Glomerular endothelial cell (primary cell): Measurements from ENCODE around the gene FGF11. TPM values are rescaled to one million over a fixed set of nuclear protein-coding genes. Genes with fewer than 3 reads are reported as not detected.
"Not testable (repeated sequence)": the region's sequence is repeated elsewhere in the genome, so short reads cannot be mapped to it uniquely, and the experiment has no call there.

Source experiments
- DNase-seq: peaks from one replicate; pipeline ENCODE4 v3.0.0-alpha.2; 2011; ENCODE audit warnings: low read depth, low spot score; ENCODE audit errors: extremely low read depth
- total RNA-seq: library from RNA; depleted of rRNA; stranded (reverse); fragments of >200 nt; gene quantifications from 2 replicates; pipeline ENCODE4 v1.2.3, GENCODE V29; 2015

The FGF11 gene
- total RNA-seq, 1 donor from 2014 or later = 0.88 TPM

DNA sequence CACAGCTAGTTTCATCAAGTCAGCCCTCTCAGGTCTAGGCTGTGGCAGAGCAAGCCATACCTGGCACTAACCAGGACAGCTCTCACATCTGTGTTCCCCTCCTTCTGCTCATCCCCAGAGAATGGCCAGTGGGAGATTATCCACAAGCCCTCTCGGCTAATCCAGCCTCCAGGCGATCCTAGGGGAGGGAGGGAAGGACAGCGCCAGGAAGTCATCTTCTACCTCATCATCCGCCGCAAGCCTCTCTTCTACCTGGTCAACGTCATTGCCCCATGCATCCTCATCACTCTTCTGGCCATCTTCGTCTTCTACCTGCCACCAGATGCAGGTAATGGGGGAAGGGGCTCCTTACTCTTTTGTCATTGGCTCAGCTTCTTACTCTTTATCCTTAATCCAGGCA lies 9.1 kb downstream of the FGF11 start:
- no peak for DNase-seq

DNA sequence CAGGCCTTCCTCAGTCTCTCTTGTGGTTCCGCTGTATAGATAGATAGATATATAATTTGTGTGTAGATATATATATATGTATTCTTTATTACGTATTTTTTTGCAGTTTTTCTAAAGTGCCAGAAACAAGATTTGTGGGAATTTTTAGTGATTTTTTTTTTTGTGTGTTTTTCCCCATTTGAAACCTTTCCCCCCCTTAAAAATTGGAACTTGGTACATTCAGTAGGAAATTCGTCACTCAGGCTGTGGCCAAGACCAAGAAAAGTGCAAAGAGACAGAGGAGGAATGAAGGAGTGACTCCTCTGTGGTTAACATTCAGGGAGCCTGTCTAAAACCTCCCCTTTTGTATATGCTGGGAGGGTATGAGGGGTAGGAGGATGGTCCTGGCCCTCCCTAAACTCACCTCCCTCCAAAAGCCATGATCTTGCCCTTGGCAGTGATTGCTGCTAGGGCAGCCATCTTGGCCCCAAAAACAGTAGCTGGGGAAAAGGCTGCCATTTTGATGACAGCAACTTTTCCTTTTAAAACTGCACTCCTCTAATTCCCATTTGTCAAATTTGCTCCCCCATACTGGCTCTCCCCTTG lies 20.7 kb downstream of the FGF11 start:
- no peak for DNase-seq

DNA sequence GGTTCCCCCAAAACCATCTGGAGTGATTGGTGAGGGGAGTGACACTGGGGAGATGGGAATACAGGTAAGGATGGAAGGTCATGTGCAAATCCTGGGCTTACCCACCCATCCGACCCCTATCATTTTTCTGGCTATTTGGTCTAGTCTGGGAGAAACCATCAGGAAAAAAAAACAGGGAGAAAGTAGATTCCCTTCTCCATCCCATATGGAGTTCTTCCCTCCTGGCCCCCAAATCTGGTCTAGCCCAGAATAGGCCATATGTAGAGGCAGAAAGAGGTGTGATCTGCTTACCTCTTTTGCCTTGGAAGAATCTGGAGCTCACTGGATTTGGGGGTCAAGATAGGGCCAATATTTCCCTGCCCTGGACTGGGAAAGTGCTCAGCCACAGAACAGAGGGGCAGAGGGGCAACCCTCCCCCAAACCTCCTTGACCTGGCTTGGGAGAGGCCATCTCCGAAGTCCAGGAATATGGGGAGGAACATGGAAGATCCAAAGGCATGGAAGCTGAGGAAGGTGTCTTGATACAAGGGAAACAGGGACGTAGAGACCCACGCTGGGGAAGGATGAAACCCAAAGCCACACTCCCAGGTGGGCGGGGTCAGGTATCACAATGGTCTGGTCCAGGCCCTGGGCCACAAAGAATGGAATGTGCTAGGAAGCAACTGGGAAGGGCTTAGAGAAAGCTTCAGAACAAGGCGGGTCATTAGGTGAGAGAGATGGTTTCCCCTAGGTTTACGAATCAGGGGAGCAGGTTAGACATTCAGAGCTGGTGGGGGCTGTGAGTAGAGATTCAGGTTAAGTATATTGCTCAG lies 21.7 kb downstream of the FGF11 start:
- DNase-seq = no peak

DNA sequence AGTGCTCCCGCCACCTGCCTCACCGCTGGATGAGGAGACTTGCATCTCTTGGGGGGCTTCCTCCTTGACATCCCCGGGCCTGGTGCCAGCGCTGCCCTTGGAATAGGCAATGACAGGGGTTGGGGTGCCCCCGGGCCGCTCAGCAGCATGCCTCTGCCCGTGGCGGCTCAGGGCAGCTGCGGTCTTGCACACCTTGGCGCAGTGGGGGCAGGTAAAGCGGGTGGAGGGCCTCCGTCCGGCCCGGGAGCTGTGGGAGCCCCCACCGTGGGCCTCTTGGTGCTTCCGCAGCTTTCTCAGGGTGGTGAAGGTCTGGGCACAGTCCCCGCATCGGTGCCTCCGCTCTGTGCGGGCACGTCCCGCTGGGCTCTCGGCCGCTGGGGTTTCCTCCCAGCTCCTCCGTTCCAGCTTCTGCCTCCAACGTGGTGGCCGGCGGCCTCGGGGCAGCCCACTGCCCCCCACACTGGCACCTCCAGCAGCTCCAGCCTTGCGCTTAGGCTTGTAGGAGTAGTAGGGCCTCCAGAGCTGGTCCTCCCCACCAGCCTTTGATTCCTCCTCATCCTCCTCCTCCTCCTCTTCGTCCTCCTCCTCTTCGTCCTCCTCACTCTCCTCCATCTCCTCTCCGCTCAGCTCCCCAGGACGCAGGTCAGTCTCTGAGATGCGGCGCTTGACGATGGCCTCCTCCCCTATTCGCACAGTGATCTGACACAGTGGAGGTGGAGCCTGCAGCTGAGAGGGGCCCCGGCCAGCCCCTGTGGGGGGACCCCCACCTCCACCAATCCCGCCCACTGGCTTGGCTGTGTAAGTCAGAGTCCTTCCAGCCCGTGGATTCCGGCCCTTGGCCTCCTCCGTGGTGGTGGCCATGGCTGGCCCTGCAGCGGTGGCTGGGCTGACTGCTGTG lies 23.4 kb downstream of the FGF11 start:
- DNase-seq = no peak

GRCh38 chr17:7463372-7463846 lies 24.1 kb downstream of the FGF11 start:
- no peak for DNase-seq

GRCh38 chr17:7464081-7464480 lies 24.8 kb downstream of the FGF11 start:
- DNase-seq = no peak

GRCh38 chr17:7465597-7466275 lies 26.4 kb downstream of the FGF11 start:
- DNase-seq = no peak

- DNase-seq = no peak
Observed at GRCh38 chr17:7466318-7466638, 27.0 kb downstream of the FGF11 start.

DNA sequence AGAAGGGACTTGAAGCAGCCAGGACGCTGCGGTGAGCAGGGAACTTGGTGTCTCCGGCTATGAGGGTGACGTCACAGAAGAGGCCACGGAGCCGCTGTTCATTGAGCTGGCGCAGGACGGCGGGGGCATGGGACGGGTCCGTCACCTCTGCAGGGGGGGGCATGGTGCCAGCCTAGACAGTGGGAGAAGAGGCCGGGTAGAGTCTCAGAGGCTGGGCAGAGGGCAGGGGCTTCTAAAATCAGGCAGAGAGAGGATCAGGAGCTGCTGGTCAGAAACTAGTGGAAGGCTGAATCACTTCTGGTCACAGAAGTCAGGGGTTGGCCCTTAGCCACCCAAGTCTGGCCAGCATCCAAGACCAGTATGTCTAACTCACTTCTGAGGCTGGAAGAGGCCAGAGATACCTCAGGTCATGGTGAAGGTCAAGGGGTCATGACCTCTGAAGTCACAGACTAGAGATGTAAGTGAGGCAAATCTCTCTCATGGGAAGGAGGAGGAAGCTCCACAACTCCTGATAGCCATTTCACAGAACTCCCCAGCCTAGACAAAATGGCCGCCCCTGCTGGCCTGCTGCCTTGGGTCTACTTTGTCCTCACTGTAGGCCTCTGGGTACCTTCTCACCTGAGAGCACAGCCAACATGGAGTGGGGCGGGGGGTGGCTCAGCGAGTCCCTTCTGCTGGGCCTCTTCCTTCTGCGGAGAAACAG lies 27.5 kb downstream of the FGF11 start:
- DNase-seq = no peak

DNA sequence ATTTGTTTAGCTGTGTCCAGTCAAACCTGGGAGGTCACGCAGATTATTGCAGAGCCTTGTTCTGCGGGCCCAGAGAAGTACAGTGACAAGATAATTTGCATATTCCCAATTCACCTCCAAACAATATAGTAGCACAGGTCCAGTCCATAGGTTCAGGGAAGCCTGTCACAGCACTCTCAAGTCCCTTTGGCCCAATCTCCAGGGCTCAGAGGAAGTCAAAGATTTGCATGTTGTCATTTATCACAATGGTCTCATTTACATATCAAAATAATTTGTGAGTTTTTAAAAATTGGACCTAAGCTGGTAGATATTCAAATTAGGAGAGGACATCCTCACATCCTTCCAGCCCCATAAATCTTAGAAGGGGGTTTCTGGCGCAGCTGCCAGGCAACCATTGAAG lies 28.2 kb downstream of the FGF11 start:
- DNase-seq = no peak

- DNase-seq = no peak
Observed at GRCh38 chr17:7468290-7468689, 29.0 kb downstream of the FGF11 start.

GRCh38 chr17:7468804-7469389 lies 29.6 kb downstream of the FGF11 start:
- DNase-seq = no peak

- DNase-seq = not testable (repeated sequence)
Observed at GRCh38 chr17:7469843-7470242, 30.5 kb downstream of the FGF11 start.

GRCh38 chr17:7470457-7470973 lies 31.2 kb downstream of the FGF11 start:
- DNase-seq = not testable (repeated sequence)

GRCh38 chr17:7471729-7472128 lies 32.4 kb downstream of the FGF11 start:
- no peak for DNase-seq

DNA sequence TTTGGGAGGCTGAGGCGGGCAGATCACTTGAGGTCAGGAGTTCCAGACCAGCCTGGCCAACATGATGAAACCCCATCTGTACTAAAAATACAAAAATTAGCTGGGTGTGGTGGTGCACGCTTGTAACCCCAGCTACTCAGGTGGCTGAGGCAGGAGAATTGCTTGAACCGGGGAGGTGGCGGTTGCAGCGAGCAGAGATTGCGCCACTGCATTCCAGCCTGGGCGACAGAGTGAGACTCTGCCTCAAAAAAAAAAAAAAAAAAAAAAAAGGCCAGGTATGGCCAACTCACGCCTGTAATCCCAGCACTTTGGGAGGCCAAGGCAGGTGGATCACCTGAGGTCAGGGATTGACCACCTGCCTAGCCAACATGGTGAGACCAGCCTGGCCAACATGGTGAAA lies 35.5 kb downstream of the FGF11 start:
- not testable (repeated sequence) for DNase-seq

GRCh38 chr17:7475764-7476422 lies 36.6 kb downstream of the FGF11 start:
- no peak for DNase-seq

- DNase-seq = no peak
Observed at GRCh38 chr17:7476494-7476893, 37.2 kb downstream of the FGF11 start.

GRCh38 chr17:7476951-7477350 lies 37.6 kb downstream of the FGF11 start:
- no peak for DNase-seq
